IMR-90 (cell line): ENCODE measurements around the gene CELA2B.

Experiments used
- CTCF ChIP-seq: conservative IDR thresholded peaks from 2 replicates; pipeline ENCODE4 v1.5.1; 2012; ENCODE audit warnings: mild to moderate bottlenecking, low read depth, low read length, improper control_type of control experiment
- NFE2L2 ChIP-seq: fragments of 150-350 bp; IDR thresholded peaks from 2 replicates; pipeline ENCODE4 v1.6.1; 2016; ENCODE audit warnings: low read depth, mild to moderate bottlenecking, low read length
- RAD21 ChIP-seq: IDR thresholded peaks from 2 replicates; pipeline ENCODE4 v1.6.1; 2012; ENCODE audit warnings: low read length, improper control_type of control experiment
- RFX5 ChIP-seq: IDR thresholded peaks from 2 replicates; pipeline ENCODE4 v1.8.0; 2012; ENCODE audit warnings: low read depth, mild to moderate bottlenecking, low read length, moderate library complexity
- SMC3 ChIP-seq: fragments of 150-350 bp; IDR thresholded peaks from 2 replicates; pipeline ENCODE4 v1.6.1; 2016; ENCODE audit warnings: low read depth, mild to moderate bottlenecking, antibody characterized with exemption, low read length, moderate library complexity

- TF ChIP-seq SMC3 (no peak), RAD21 (no peak), NFE2L2 (no peak), CTCF (no peak), RFX5 (no peak)
These were observed 42.4 kb upstream of the CELA2B start for GRCh38 chr1:15433471-15433870.
